Measurements from ENCODE around the gene LRFN2. TPM values are rescaled to one million over a fixed set of nuclear protein-coding genes. Genes with fewer than 3 reads are reported as not detected.

Gene LRFN2
- total RNA-seq (2014; rRNA removed; shearing (Covaris generic)) = not detected in 2 replicates

DNA sequence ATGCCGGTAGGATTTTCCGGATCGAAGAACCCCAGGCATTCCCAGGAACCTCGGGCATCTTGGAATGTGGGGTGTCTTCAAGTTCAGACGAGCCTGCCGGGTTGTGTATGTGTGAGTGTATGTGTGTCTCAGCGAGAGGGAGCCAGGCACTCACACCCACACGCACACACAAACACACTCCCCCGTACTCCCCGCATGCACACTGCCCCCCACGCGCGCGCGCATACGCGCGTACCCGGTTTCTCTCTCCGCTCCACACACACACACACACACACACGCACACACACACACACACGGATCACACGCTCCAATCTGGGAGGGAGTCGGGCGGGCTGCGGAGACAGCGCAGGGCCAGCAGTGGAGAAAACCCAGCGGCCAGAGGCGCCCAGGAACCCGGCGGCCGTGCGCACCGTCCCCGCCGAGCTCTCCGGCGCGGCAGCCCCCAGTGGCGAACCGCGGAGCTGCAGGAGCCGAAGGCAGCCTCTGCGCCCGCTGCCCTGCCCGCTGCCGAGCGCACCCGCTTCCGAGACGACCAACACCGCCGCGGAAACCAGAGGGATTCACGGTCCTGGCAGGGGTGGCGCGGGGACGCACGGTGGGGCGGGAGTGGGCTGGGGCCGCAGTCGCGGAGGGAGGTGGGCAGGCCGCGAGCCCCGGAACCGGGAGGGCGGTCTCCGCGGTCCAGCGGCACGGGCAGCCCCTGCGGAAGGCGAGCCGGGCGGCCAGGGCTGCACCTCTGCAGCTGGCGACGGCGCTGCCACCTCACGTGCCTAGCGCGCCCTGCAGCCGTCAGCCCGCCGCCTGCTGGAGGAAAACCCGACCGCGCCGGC, at the start of gene LRFN2:
TSS of gene LRFN2 (minus strand) at position 125 of the 830 bp plus-strand sequence.
- DNase-seq (ENCODE audit: low spot score) = peak; percentile 56

DNA sequence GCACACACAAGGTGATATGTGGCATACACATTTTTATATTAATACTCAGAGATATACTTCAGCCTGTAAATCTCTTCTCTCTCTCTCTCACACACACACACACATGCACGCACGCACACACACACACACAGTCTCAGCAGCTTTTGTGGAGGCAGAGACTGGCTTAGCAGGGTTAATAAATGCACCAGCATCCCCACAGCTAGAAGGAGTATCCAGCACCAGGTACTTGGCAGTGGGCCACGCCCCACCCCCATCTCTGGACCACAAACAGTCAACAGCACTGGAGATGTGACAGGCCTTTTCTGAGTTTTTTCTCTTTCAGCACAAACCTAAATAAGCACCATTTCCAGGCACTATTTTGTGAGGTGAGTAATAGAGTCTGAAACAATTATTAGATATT, 47.3 kb upstream of the LRFN2 start:
- no peak for DNase-seq (ENCODE audit: low spot score)

DNA sequence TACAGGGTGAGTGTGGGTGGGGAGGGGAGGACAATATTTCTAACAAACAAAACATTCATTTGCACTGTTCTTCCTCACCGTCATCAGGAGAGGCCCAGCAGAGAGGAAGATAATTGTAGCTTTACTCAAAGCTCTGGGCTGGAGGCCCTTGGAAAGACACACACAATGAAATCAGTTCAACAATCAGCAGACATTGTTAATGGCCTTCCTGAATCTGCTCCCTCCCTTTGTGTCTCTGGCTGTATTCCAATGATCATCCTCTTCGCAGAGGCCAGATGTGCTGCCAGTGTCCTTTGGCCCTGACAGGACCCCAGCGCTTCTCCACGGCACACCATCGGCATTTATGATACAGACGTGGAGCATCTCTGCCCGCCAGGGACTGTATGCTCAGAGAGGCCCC, 44.6 kb upstream of the LRFN2 start:
- no peak for DNase-seq (ENCODE audit: low spot score)

DNA sequence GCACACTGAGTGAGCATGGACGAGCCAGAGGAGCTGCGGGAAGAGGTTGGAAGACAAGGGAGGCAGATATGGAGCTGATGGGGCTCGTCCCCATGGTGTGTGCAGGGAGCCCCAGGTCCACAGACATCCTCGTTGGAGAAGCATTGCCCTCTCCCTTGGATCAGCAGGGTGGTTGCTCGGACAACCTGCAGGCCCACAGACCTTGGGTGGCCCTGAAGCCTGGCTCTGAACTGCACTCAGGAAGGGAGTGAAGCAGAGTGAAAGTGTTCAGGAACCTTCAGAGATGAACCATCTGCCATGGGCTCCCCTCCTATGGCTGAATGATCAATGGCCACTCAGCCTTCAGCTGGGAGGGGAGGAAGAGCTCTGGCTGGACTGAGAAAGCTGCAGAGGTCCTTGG, 43.3 kb upstream of the LRFN2 start:
- no peak for DNase-seq (ENCODE audit: low spot score)

DNA sequence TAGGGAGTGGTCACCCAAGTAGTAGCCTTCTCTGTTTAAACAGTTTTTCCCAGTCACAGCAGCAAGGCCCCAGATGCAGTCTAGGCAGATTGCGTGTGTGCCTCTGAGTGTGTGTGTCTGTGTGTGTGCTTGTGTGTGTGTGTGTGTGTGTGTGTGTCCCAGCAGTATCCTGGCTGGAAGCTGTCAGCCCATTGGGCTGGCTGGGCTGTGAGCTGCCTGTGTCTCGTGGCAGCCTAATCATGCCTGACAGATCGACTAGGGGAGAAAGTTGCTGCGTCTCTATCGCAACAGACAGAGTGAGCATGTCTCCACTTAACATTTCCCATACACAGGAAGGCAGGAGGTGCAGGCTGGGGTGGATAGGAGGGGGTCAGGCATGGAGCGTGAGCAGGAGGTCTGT, 42.9 kb upstream of the LRFN2 start:
- DNase-seq (ENCODE audit: low spot score) = no peak

DNA sequence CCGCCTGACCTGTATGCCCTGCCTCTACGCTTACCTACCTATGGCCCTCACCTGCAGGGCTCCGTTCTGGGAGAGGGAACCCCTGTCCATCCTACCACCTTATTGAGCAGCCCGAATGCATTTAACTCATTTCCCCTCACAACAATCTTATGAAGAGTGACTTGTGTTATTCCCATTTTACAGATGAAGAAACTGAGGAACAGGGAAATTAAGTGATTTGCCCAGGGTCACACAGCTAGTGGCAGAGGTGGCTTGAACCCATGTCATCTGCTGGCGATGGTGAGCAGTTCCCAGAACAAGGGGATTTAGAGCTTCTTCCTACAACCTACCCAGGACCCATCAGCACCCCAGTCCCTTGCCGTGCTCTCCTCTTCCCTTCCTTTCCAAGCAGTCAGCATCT, 42.3 kb upstream of the LRFN2 start:
- no peak for DNase-seq (ENCODE audit: low spot score)

DNA sequence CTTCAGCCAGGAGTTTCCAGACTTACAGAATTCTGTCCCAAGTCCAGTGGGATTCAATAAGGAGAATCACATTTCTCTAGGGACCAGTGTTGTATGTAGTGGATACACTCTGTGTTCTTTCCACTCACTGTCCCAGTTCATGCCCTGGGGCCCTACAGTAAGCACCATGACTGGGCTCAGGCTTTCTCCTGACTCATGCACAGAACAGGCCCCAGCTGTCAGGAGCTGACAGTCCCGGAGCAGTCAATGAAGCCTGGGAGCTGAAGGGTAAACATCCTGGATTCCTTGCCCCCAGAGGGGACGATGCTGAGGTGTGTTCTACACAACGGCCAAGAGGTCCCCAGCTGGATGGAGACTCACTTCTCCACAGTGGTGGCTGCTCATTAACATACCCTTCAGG, 40.2 kb upstream of the LRFN2 start:
- DNase-seq (ENCODE audit: low spot score) = peak; percentile 28

DNA sequence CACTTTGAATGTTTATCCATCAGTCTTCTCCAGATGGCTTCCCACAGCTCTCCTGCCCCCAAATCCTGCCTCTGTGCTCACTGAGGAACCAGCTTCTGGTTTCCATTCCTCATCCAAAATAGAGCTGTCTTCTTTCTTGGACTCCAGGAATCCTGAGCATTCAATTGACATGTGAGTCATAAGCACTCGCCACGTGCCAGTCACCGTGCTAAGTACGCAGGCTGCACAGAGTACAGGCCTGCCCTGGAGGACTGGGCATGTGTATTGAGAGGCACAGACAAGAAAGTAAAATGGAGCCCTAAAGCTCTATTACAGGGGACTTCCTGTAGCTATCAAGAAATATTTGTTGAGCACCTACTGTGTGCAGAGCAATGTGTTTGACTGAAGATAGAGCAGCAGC, 39.7 kb upstream of the LRFN2 start:
- DNase-seq (ENCODE audit: low spot score) = no peak

DNA sequence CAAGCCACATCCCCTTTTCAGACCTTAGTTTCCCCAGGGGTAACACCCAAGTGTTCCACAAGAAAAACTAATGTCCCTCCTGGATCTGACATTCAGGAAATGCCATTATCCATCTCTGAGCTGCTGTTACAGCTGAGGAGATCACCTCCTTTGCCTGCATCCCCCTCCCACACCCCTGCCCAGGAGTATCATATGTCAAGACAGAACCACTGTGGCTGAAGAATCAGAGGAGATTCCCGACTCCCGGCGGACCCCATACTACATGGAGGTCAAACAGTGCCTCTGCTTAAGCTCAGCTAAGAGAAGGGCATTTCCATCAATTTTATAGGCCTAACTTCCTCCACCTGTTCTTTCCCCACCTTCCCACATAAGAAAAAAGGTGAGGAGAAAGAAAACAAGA, 36.8 kb upstream of the LRFN2 start:
- DNase-seq (ENCODE audit: low spot score) = no peak

DNA sequence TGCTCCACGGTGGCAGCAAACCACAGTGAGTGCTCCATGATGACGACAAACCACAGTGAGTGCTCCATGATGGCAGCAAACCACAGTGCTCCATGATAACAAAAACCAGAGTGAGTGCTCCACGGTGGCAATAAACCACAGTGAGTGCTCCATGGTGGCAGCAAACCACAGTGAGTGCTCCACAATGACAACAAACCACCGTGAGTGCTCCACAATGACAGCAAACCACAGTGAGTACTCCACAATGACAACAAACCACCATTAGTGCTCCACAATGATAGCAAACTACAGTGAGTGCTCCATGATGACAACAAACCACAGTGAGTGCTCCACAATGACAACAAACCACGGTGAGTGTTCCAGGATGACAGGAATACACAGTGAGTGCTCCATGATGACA, 36.0 kb upstream of the LRFN2 start:
- no peak for DNase-seq (ENCODE audit: low spot score)

DNA sequence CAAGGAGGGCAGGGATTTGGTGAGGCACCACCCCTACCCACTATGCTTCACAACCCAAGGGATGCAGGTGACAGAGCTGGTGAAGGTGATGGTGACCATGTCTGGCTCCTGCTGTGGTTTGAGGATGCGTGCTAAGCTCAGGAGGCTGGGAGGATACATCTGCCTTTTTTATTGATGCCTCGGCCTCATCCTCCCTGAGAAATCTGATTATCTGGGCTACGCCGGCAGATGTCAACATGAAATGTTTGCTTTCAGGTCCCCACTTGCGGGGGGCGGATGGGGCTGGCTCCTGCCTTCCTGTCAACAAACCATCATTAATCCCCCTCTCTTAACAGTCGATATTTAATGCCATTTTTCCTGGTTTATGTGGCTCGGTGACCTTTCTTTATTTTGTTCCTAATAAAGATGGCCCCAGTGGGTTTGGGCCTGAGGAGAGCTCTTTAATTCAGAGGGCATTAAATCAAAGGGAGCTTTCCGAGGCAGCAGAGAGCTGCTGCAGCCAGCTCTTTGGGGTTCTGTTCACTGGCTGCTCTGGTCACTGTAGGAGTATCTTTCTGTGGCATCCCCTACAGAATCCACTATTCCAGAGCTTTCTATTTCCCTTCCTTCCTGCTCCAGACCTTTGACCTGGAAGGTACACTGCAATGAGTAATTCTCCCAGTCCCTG, 33.5 kb upstream of the LRFN2 start:
- DNase-seq (ENCODE audit: low spot score) = no peak

DNA sequence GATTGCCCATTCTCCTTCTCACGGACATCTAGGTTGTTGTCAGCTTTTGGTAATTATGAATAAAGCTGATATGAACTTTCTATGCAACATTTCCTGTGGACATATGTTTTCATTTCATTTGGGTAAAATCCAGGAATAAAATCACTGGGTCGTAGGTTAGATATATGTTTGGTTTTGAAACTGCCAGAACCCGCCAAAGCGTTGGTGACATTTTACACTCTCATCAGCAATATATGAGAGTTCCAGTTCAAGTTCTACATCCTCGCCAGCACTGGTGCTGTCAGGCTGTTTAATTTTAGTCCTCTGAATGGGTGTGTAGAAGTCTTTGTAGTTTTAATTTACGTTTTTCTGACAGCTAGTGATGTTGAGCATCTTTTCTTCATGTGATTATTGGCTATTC, 27.5 kb upstream of the LRFN2 start:
- DNase-seq (ENCODE audit: low spot score) = no peak

DNA sequence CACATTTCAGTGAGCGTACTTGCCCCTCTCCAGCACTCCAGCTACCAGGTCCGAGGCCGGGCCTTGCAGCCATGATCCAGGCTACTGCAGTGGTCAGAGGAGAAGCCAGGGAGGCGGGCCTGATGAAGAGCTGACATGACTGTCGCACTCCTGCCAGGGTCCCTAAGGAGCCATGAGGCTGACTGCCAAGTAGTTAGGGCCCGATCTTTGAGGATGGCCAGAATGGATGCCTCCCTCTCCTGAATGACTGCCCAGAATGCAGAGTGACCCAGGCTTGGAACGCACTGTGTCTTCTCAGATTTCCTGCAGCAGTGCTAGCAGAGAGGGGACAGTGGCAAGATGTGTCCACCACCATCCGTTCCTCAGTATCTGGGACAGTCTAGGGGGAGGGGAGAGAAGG, 24.7 kb upstream of the LRFN2 start:
- DNase-seq (ENCODE audit: low spot score) = no peak

DNA sequence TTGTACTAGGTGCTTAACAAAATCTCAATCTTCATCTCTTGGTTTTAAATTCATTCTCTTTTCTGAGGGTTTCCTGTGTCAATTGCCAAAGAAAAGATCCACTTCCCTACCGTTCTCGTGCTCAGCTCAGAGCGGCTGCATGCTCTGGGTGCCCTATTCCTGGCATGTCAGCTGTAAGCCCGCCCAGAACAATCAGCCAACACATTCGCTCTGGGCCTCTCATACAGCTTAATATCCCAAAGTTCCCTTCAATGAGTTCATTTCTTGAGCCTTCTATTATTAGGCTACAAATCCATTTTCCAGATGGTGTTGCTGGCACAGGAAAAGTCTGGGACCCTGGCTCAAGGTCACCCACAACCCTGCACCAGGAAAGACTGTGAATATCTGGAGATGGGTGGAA, 24.3 kb upstream of the LRFN2 start:
- DNase-seq (ENCODE audit: low spot score) = no peak

DNA sequence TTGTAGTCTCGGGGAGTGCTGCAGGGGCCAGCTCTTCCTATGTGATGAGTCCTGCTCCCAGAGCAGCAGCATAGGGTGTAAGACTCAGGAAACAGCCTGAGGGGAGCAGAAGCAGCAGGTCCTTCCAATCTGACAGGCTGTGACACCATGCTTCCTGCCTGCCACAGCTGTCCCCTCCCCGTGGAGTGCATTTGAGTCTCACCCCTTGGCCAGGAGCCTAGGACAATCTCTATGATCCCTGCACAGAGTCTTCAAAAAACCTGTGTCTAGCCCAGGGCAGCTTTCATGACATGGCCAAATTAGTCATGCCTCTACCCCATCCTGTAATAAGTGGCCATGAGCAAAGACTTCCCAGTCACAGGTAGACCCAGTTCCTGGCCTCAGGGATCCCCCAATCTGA, 23.1 kb upstream of the LRFN2 start:
- DNase-seq (ENCODE audit: low spot score) = no peak

DNA sequence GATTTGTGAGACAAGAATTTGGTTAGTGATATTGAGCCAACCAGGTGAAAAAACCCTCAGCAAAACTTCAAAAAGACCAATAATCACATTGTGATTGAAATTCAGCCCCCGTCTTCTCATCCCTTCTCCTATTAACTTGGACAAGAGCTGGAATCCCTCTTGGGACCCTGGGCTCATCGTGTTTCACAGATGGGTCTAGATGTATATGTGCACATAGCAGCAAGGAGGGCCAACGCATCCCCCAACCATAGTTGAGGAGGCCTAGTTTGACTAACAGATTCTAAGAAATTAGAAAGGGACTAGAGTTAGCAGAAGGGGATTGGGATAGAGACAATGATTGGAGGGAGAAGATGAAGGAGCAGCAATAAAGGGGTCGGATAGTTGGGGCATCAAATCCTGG, 19.8 kb upstream of the LRFN2 start:
- DNase-seq (ENCODE audit: low spot score) = no peak

DNA sequence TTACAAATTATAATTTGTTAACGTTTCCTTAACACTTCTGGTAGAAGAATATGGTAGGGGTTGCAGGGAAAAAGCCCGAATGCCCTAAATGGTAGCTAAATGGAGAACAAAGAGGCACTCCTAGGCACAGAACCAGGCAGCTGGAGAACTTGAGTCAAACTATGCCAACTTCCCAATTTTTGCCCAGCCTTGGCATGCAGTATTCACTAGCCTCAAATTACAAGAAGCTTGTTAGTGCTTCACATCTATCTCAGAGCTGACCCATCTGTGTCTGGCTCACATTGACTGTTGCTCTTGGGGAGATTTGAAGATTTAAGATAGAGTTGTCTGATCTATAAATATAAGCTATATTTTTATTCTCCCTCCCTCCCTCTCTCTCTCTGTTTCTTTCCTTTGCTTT, 19.4 kb upstream of the LRFN2 start:
- DNase-seq (ENCODE audit: low spot score) = no peak

DNA sequence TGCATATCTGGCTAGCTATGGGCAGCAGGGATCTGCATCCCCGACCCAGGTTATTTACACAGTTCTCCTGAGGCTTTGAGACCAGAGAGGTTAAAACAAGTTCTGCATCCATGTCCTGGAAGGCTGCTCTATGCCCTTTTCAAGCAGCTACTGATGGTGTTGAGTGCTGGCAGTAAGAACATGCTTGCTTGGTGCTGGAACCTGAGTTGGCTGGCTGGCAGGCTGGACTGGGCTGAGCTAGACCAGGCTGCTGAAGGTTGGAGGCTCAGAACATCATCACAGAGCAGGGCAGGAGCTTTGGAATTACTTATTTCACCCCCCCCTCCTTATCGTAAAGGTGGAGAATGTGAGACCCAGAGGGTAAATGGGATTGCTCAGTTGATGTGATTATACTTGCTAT, 16.9 kb upstream of the LRFN2 start:
- no peak for DNase-seq (ENCODE audit: low spot score)

DNA sequence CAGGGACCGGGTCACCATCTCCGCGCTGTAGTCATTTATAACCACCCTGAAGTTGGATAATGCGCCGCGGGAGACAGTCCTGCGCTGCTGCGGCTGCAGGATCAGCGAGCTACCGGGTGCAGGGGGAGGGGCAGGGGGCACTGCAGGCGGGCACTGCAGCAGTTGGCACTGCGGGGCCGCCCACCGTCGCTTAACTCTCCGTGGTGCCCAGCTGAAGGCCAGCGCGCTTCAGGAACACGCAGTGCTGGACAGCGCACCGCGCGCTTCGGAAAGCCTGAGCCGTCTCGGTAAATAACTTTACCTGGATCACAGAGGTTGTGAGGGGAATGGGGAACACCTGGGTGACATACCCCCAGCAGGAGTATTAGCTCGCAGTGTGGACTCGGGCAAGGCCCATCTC, 12.4 kb upstream of the LRFN2 start:
- no peak for DNase-seq (ENCODE audit: low spot score)

DNA sequence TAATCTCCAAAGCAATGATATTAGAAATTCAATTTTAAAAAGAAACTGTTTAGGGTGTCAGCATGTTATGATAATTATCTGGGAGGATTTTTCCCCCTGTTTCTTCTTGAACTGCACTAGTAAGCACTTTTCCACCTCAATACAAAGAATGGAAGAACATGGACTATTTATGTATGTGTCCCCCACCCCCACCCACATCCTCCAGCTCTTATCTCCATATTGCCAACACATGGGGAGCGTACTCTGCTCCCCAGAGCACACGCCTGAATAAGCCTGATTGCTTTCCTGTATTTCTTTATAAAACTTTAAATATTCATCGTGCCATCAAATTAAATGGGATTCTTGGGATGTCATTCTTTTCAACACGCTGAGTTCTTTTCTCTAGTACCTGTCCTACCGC, 11.4 kb upstream of the LRFN2 start:
- no peak for DNase-seq (ENCODE audit: low spot score)

DNA sequence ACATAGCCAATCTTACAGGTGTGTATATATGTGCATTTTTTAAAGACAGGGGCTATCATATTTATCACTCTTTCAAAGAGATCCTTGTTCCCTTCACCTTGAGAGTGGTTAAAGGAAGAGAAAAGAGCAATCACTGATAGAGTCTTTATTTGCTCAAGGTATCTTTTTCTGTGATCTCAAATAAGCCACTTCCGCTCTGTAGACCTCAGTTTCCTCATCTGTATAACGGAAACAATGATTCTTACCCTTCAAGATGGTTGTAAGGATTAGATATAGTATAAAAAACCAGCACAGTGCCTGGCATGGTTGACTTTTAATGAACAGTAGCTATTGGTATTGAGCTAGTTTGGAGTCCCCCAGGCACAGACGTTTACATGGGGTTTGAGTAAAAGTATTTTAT, 10.1 kb upstream of the LRFN2 start:
- no peak for DNase-seq (ENCODE audit: low spot score)

DNA sequence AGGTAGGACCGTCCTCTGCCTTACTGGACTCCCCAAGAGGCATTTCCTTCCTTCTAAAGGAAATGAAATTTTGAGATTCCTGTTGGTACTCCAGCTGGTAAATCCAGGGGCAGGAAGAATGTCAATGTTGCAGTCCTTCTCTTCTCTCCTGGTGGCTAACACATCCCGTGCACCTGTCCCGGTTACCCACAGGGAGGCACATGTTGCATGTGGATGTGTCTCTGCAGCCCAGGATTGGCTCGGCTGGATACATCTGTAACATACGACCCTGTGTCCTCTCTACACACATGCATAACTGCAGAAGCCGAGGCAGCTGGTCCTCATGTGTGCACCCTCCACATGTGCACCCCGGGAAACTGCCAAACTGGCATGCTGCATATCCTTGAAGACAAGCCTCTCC, 1.3 kb upstream of the LRFN2 start:
- DNase-seq (ENCODE audit: low spot score) = no peak

DNA sequence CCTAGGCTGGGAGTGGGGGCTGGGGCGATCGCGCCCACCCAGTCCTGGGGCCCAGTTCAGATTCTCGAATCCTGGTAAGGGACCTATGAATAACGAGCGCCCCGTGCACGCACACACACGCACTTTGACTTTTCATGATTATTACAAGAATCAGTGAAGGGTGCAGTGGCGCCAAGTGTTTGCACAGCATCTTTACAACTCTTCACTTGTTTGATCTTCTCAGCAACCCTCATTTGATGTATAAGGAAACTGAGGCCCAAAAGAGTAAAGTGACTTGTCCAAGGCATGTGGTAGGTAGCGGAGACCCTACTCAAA, 863 bp upstream of the LRFN2 start:
- DNase-seq (ENCODE audit: low spot score) = no peak

All from H4 (cell line).